Endodermal cell (in vitro differentiated cells): Measurements from ENCODE around the gene RNF41. TPM values are rescaled to one million over a fixed set of nuclear protein-coding genes. Genes with fewer than 3 reads are reported as not detected.
A peak's percentile ranks its signal among the peaks of the same experiment; 100 is the strongest.

Experiments
- DNase-seq: peaks from one replicate; pipeline ENCODE4 v3.0.0-alpha.2; 2017
- H3K27ac ChIP-seq: 2 replicates; pipeline ENCODE4 v1.5.1; 2013; ENCODE audit warnings: mild to moderate bottlenecking, low read depth, low read length, moderate library complexity
- H3K27me3 ChIP-seq: 2 replicates; pipeline ENCODE4 v1.6.1; 2013; ENCODE audit warnings: mild to moderate bottlenecking, low read length, moderate library complexity; ENCODE audit not compliant: insufficient read depth, control insufficient read depth, poor library complexity, severe bottlenecking
- H3K36me3 ChIP-seq: 2 replicates; pipeline ENCODE4 v1.7.0; 2013; ENCODE audit warnings: mild to moderate bottlenecking, low read length, moderate library complexity; ENCODE audit not compliant: control insufficient read depth, insufficient read depth
- H3K4me1 ChIP-seq: one replicate; pipeline ENCODE4 v1.7.0; 2013; ENCODE audit warnings: low read length; ENCODE audit not compliant: control insufficient read depth, insufficient read depth
- H3K4me3 ChIP-seq: 2 replicates; pipeline ENCODE4 v1.5.1; 2013; ENCODE audit warnings: mild to moderate bottlenecking, low read length, moderate library complexity
- H3K9ac ChIP-seq: 2 replicates; pipeline ENCODE4 v1.6.1; 2013; ENCODE audit warnings: mild to moderate bottlenecking, low read length, moderate library complexity; ENCODE audit not compliant: poor library complexity, severe bottlenecking; ENCODE audit errors: extremely low read depth
- H3K9me3 ChIP-seq: 2 replicates; pipeline ENCODE4 v1.6.1; 2013; ENCODE audit warnings: mild to moderate bottlenecking, low read length, moderate library complexity; ENCODE audit not compliant: control insufficient read depth
- H3K27ac Mint-ChIP-seq: 2 replicates; pipeline ENCODE4 v1.8.0; 2020; ENCODE audit warnings: mixed read lengths
- H3K27me3 Mint-ChIP-seq: 2 replicates; pipeline ENCODE4 v1.8.0; 2021; ENCODE audit warnings: mild to moderate bottlenecking, mixed read lengths; ENCODE audit not compliant: insufficient read depth
- H3K36me3 Mint-ChIP-seq: 2 replicates; pipeline ENCODE4 v1.8.0; 2020; ENCODE audit warnings: low read depth, mixed read lengths
- H3K4me1 Mint-ChIP-seq: 2 replicates; pipeline ENCODE4 v1.8.0; 2020; ENCODE audit warnings: mixed read lengths
- H3K4me3 Mint-ChIP-seq: 2 replicates; pipeline ENCODE4 v1.8.0; 2020; ENCODE audit warnings: mild to moderate bottlenecking, moderate library complexity, mixed read lengths
- H3K9me3 Mint-ChIP-seq: 2 replicates; pipeline ENCODE4 v1.8.0; 2020; ENCODE audit warnings: mild to moderate bottlenecking, mixed read lengths
- CTCF ChIP-seq: fragments of 200-600 bp; sonication (generic); conservative IDR thresholded peaks from 2 replicates; pipeline ENCODE4 v1.5.0; 2021; ENCODE audit warnings: antibody characterized with exemption, mild to moderate bottlenecking
- WGBS, 2 experiments: methylation state at CpG; one replicate each; pipeline versions ENCODE4 v1.1.5 to v1.1.7; 2013; ENCODE audit warnings: missing lambda C conversion rate in 2 of 2, mixed read lengths in 1 of 2; ENCODE audit not compliant: insufficient coverage in 1 of 2, insufficient read length in 1 of 2; 5-methylcytosine and 5-hydroxymethylcytosine counted together
- total RNA-seq, 2 donors: library from RNA; stranded (reverse); fragmentation: NEBNext Ultra II Directional in 1 of 2; extraction: Animal tissue kit (Norgen Biotek cat#: 25700) in 1 of 2; gene quantifications; 2 replicates in 1 of 2; 3 replicates in 1 of 2; pipeline ENCODE4 v1.2.1, GENCODE V29; 2021

RNF41 gene
- total RNA-seq, 2 donors from 2014 or later, result 45.8 to 48.9 TPM

GRCh38 chr12:56186957-56187356, 34.8 kb downstream of the RNF41 start:
- H3K27me3 Mint-ChIP-seq, result no peaks in the 10 kb centered on the region
- peaks cover 44% of the 10 kb centered on the region for H3K36me3 Mint-ChIP-seq
- Histone ChIP-seq H3K9me3 (no peaks in the 10 kb centered on the region), H3K4me1 (peaks cover 5% of the 10 kb centered on the region), H3K9ac (no peak overlapping the region), H3K27ac (no peak overlapping the region), H3K4me3 (no peak overlapping the region), H3K36me3 (peaks cover 53% of the 10 kb centered on the region), H3K27me3 (no peaks in the 10 kb centered on the region)
- H3K9me3 Mint-ChIP-seq, result no peaks in the 10 kb centered on the region
- DNase-seq, result no peak
- TF ChIP-seq CTCF, result no peak
- 100% methylated on average over 2 of the region's 2 CpGs; no CpG with 5 or more reads in 1 of the 2 experiments for WGBS, 2 experiments
- H3K4me1 Mint-ChIP-seq, result peaks cover 12% of the 10 kb centered on the region
- no peak overlapping the region for H3K27ac Mint-ChIP-seq
- H3K4me3 Mint-ChIP-seq, result no peak overlapping the region

GRCh38 chr12:56178347-56178746, 43.4 kb downstream of the RNF41 start:
- 60 to 100% methylated on average over 2 to 3 of the region's 3 CpGs for whole genome bisulfite sequencing, 2 experiments
- H3K4me1 Mint-ChIP-seq, result no peaks in the 10 kb centered on the region
- TF ChIP-seq CTCF, result no peak
- no peak overlapping the region for H3K9ac ChIP-seq
- no peak overlapping the region for H3K4me3 Mint-ChIP-seq
- peaks cover 85% of the 10 kb centered on the region for H3K36me3 ChIP-seq
- no peaks in the 10 kb centered on the region for H3K4me1 ChIP-seq
- H3K9me3 ChIP-seq, result peaks cover 8% of the 10 kb centered on the region
- H3K36me3 Mint-ChIP-seq, result peaks cover 85% of the 10 kb centered on the region
- no peak overlapping the region for H3K27ac ChIP-seq
- peak overlapping the region; percentile 26 for H3K27ac Mint-ChIP-seq
- H3K4me3 ChIP-seq, result no peak overlapping the region
- H3K27me3 Mint-ChIP-seq, result no peaks in the 10 kb centered on the region
- no peaks in the 10 kb centered on the region for H3K27me3 ChIP-seq
- H3K9me3 Mint-ChIP-seq, result no peaks in the 10 kb centered on the region
- no peak for DNase-seq

GRCh38 chr12:56172839-56173238, 48.9 kb downstream of the RNF41 start:
- TF ChIP-seq CTCF, result no peak
- Mint-ChIP-seq H3K9me3 (no peaks in the 10 kb centered on the region), H3K27ac (no peak overlapping the region), H3K4me1 (no peaks in the 10 kb centered on the region), H3K36me3 (peaks cover 86% of the 10 kb centered on the region), H3K4me3 (no peak overlapping the region), H3K27me3 (no peaks in the 10 kb centered on the region)
- Histone ChIP-seq H3K9me3 (no peaks in the 10 kb centered on the region), H3K27me3 (no peaks in the 10 kb centered on the region), H3K27ac (no peak overlapping the region), H3K9ac (no peak overlapping the region), H3K4me1 (no peaks in the 10 kb centered on the region), H3K36me3 (peaks cover 84% of the 10 kb centered on the region), H3K4me3 (no peak overlapping the region)
- DNase-seq, result peak; percentile 30
- WGBS, 2 experiments, result 95% methylated on average over 7 of the region's 7 CpGs; no CpG with 5 or more reads in 1 of the 2 experiments
